ENCODE data around the gene STAU1.
"Not testable (repeated sequence)": the region's sequence is repeated elsewhere in the genome, so short reads cannot be mapped to it uniquely, and the experiment has no call there.

STAU1 gene

GRCh38 chr20:49082295-49082694 is 105.8 kb downstream of the STAU1 start:
- not testable (repeated sequence) for H3K9me3 ChIP-seq (ENCODE audit: control insufficient read depth, insufficient read depth, low read length); H3K9ac ChIP-seq (ENCODE audit: low read depth, low read length); H3K4me3 ChIP-seq (ENCODE audit: low read depth, low read length); H3K27me3 ChIP-seq (ENCODE audit: control insufficient read depth, insufficient read depth, low read length); H3K4me1 ChIP-seq (ENCODE audit: control insufficient read depth, insufficient read depth, low read length)
- H3K36me3 ChIP-seq (ENCODE audit: control insufficient read depth, insufficient read depth, low read length): peaks cover 59% of the 10 kb centered on the region

GRCh38 chr20:49078310-49078709 is 109.8 kb downstream of the STAU1 start:
- H3K9me3 ChIP-seq (ENCODE audit: control insufficient read depth, insufficient read depth, low read length): no peaks in the 10 kb centered on the region
- no peak overlapping the region for H3K4me3 ChIP-seq (ENCODE audit: low read depth, low read length)
- H3K36me3 ChIP-seq (ENCODE audit: control insufficient read depth, insufficient read depth, low read length): peaks cover 41% of the 10 kb centered on the region
- no peaks in the 10 kb centered on the region for H3K4me1 ChIP-seq (ENCODE audit: control insufficient read depth, insufficient read depth, low read length)
- H3K27me3 ChIP-seq (ENCODE audit: control insufficient read depth, insufficient read depth, low read length): no peaks in the 10 kb centered on the region
- H3K9ac ChIP-seq (ENCODE audit: low read depth, low read length): no peak overlapping the region

- Histone ChIP-seq H3K27me3 (ENCODE audit: control insufficient read depth, insufficient read depth, low read length) (no peaks in the 10 kb centered on the region), H3K9me3 (ENCODE audit: control insufficient read depth, insufficient read depth, low read length) (no peaks in the 10 kb centered on the region), H3K9ac (ENCODE audit: low read depth, low read length) (no peak overlapping the region), H3K36me3 (ENCODE audit: control insufficient read depth, insufficient read depth, low read length) (peaks cover 26% of the 10 kb centered on the region), H3K4me1 (ENCODE audit: control insufficient read depth, insufficient read depth, low read length) (no peaks in the 10 kb centered on the region), H3K4me3 (ENCODE audit: low read depth, low read length) (no peak overlapping the region)
Observed at GRCh38 chr20:49074521-49074920, 113.6 kb downstream of the STAU1 start.

Data from iPS-15b (cell line).